ENCODE results near the gene LTO1.

The LTO1 gene

GRCh38 chr11:69656536-69657455 lies 18.4 kb downstream of the LTO1 start:
- DNase-seq: no peak

GRCh38 chr11:69655479-69656428 lies 19.4 kb downstream of the LTO1 start:
- no peak for DNase-seq

GRCh38 chr11:69654660-69655478 lies 20.3 kb downstream of the LTO1 start:
- no peak for DNase-seq

- no peak for DNase-seq
Observed at GRCh38 chr11:69654001-69654659, 21.0 kb downstream of the LTO1 start.

GRCh38 chr11:69653406-69653960 lies 21.7 kb downstream of the LTO1 start:
- no peak for DNase-seq

GRCh38 chr11:69652999-69653398 lies 22.2 kb downstream of the LTO1 start:
- DNase-seq: no peak

GRCh38 chr11:69651834-69652620 lies 23.1 kb downstream of the LTO1 start:
- DNase-seq: no peak

- DNase-seq: no peak
Observed at GRCh38 chr11:69650832-69651344, 24.3 kb downstream of the LTO1 start.

GRCh38 chr11:69650081-69650831 lies 24.9 kb downstream of the LTO1 start:
- no peak for DNase-seq

GRCh38 chr11:69649576-69649900 lies 25.6 kb downstream of the LTO1 start:
- no peak for DNase-seq

GRCh38 chr11:69648679-69649575 lies 26.2 kb downstream of the LTO1 start:
- no peak for DNase-seq

- DNase-seq: no peak
Observed at GRCh38 chr11:69647761-69648497, 27.2 kb downstream of the LTO1 start.

- DNase-seq: no peak
Observed at GRCh38 chr11:69647390-69647748, 27.8 kb downstream of the LTO1 start.

- no peak for DNase-seq
Observed at GRCh38 chr11:69646493-69647389, 28.4 kb downstream of the LTO1 start.

GRCh38 chr11:69645801-69646492 lies 29.2 kb downstream of the LTO1 start:
- DNase-seq: no peak

- DNase-seq: no peak
Observed at GRCh38 chr11:69644962-69645675, 30.0 kb downstream of the LTO1 start.
